GM23248 (cell line): Measurements from ENCODE around the gene ARID1B. TPM values are rescaled to one million over a fixed set of nuclear protein-coding genes. Genes with fewer than 3 reads are reported as not detected.

ENCODE experiments used
- DNase-seq: peaks from one replicate; pipeline ENCODE4 v3.0.0-alpha.2; 2015
- H2AFZ ChIP-seq: fragments of 200-600 bp; sonication (generic); 2 replicates; pipeline ENCODE4 v1.6.1; 2016; ENCODE audit warnings: antibody characterized with exemption
- H3F3A ChIP-seq: fragments of 200-600 bp; sonication (generic); 2 replicates; pipeline ENCODE4 v1.6.1; 2016; ENCODE audit warnings: mild to moderate bottlenecking, antibody characterized with exemption, mixed run types; ENCODE audit not compliant: insufficient read depth
- H3K27ac ChIP-seq: fragments of 200-600 bp; sonication (generic); 2 replicates; pipeline ENCODE4 v1.5.1; 2016; ENCODE audit warnings: mild to moderate bottlenecking
- H3K27me3 ChIP-seq: fragments of 200-600 bp; sonication (generic); replicated peaks from 2 replicates; pipeline ENCODE4 v1.6.1; 2016; ENCODE audit warnings: mild to moderate bottlenecking; ENCODE audit not compliant: insufficient read depth
- H3K36me3 ChIP-seq: fragments of 200-600 bp; sonication (generic); 2 replicates; pipeline ENCODE4 v1.6.1; 2016; ENCODE audit warnings: low read depth, mild to moderate bottlenecking
- H3K4me1 ChIP-seq: fragments of 200-600 bp; sonication (generic); 2 replicates; pipeline ENCODE4 v1.6.1; 2016; ENCODE audit warnings: mild to moderate bottlenecking; ENCODE audit not compliant: insufficient read depth
- H3K4me2 ChIP-seq: fragments of 200-600 bp; sonication (generic); one replicate; pipeline ENCODE4 v1.6.1; 2016; ENCODE audit warnings: mild to moderate bottlenecking; ENCODE audit not compliant: unreplicated experiment
- H3K4me3 ChIP-seq: fragments of 200-600 bp; sonication (generic); 2 replicates; pipeline ENCODE4 v1.5.1; 2016; ENCODE audit warnings: mild to moderate bottlenecking
- H3K79me2 ChIP-seq: fragments of 200-600 bp; sonication (generic); 2 replicates; pipeline ENCODE4 v1.6.1; 2016; ENCODE audit warnings: mild to moderate bottlenecking; ENCODE audit not compliant: insufficient read depth
- H3K9ac ChIP-seq: fragments of 200-600 bp; sonication (generic); 2 replicates; pipeline ENCODE4 v1.6.1; 2016; ENCODE audit warnings: mild to moderate bottlenecking
- H3K9me2 ChIP-seq: fragments of 200-600 bp; sonication (generic); 2 replicates; pipeline ENCODE4 v1.6.1; 2016; ENCODE audit warnings: mixed run types, mild to moderate bottlenecking, moderate library complexity; ENCODE audit not compliant: insufficient read depth
- H3K9me3 ChIP-seq: fragments of 200-600 bp; sonication (generic); one replicate; pipeline ENCODE4 v1.6.1; 2017; ENCODE audit warnings: low read depth
- H4K20me1 ChIP-seq: fragments of 200-600 bp; sonication (generic); 2 replicates; pipeline ENCODE4 v1.6.0; 2016; ENCODE audit not compliant: insufficient read depth
- EZH2 ChIP-seq: fragments of 200-600 bp; sonication (generic); IDR thresholded peaks from 2 replicates; pipeline ENCODE4 v1.6.1; 2018; ENCODE audit warnings: antibody characterized with exemption, mild to moderate bottlenecking; ENCODE audit not compliant: insufficient read depth, poor library complexity, severe bottlenecking
- EZH2phosphoT487 ChIP-seq: fragments of 200-600 bp; sonication (generic); IDR thresholded peaks from 2 replicates; pipeline ENCODE4 v1.6.1; 2018; ENCODE audit warnings: antibody characterized with exemption, moderate library complexity, mild to moderate bottlenecking, low read depth; ENCODE audit not compliant: insufficient read depth
- WGBS, 2 experiments: methylation state at CpG; one replicate each; pipeline ENCODE4 v1.1.6; 2015 to 2017; ENCODE audit warnings: low lambda C conversion rate in 2 of 2, low coverage in 1 of 2; ENCODE audit errors: missing lambda C conversion rate in 2 of 2; 5-methylcytosine and 5-hydroxymethylcytosine counted together
- in situ Hi-C: fragments of 300-500 bp; cut with MboI; formaldehyde crosslinking; loops from 2 replicates; pipeline ENCODE4 v1.15.0; 2020
- polyA plus RNA-seq: library from polyadenylated mRNA; unstranded; fragments of >200 nt; fragmentation: Nextera tagmentation; extraction: Ambion mirVana; gene quantifications from 2 replicates; pipeline ENCODE4 v1.2.1, GENCODE V29; 2016
- total RNA-seq: library from RNA; depleted of rRNA; stranded (reverse); fragments of >200 nt; shearing (Covaris generic); gene quantifications from 2 replicates; pipeline ENCODE4 v1.2.3, GENCODE V29; 2014

ARID1B gene
- total and polyA plus RNA-seq, 2 experiments from 2014 or later = 19.3 to 21.2 TPM

DNA sequence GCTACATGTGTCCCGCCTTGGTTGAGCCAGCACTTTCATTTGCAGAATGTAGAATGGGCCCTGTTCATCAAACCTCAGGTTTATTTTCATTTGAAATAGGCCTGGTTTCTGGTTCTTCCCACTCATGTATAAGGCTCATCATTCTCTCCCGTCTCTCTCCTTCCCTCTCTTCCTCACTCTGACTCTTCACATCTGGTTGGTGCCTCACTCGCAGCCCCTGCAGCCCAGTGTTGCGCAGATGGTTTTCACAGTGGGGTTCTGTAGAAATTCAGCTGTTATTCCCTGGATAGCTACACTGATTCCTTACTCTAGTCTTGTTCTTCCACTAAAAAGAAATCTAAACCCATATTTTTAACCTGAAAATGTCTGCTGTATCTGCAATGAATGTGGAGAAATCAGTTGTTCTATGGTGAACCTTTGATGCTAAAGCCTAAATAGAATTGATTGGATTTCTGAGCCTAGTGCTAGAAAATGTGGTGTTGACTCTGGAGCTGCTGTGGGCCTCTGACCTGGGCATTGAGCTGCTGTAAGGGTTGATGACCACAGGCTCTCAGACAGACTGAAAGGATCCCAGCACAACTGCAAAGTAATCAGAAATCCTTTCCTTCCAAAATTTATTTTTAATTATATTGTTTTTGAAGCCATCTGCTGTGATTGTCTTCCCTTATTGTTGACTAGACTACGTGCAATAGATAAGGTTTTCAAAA is 395.8 kb downstream of the ARID1B start:
- H3K27ac ChIP-seq = no peak overlapping the region
- DNase-seq = no peak
- TF ChIP-seq EZH2phosphoT487 = no peak
- TF ChIP-seq EZH2 = no peak

DNA sequence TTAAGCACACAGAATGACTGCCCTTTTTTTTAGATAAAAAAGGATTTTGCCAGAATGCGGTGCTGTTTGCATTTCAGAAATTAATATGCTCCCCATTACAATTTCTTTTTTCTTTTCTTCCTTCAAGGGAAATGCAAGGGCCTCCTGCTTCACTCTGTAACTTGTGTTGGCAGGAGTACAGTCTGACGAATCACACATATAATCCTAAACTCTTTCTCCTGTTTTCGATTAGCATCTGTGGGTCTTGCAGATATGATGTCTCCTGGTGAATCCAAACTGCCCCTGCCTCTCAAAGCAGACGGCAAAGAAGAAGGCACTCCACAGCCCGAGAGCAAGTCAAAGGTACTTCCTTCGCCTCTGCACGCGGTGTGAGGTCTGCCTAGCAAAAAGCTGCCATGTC is 396.6 kb downstream of the ARID1B start:
- no peak overlapping the region for H3K4me2 ChIP-seq
- peak; percentile 55 for DNase-seq

More for the DNA sequence above, 395.8 kb downstream of the ARID1B start:
- H4K20me1 ChIP-seq = no peaks in the 10 kb centered on the region
- H3K79me2 ChIP-seq = no peaks in the 10 kb centered on the region
- WGBS, 2 experiments = 94 to 96% methylated on average over 5 of the region's 5 CpGs
- no peaks in the 10 kb centered on the region for H3K9me3 ChIP-seq
- H3F3A ChIP-seq = no peaks in the 10 kb centered on the region
- H3K9me2 ChIP-seq = no peaks in the 10 kb centered on the region
- no peaks in the 10 kb centered on the region; the same call in 1 of the 2 replicates for H3K4me1 ChIP-seq
- no peak overlapping the region for H2AFZ ChIP-seq
- no peak overlapping the region for H3K4me2 ChIP-seq
- H3K36me3 ChIP-seq = 0 out of 2 replicates have a peak, but pooled peaks cover under 1% of the 10 kb centered on the region
- H3K9ac ChIP-seq = no peak overlapping the region
- in situ Hi-C loops = no loop called here
- H3K27me3 ChIP-seq = no peaks in the 10 kb centered on the region
- no peak overlapping the region for H3K4me3 ChIP-seq

DNA sequence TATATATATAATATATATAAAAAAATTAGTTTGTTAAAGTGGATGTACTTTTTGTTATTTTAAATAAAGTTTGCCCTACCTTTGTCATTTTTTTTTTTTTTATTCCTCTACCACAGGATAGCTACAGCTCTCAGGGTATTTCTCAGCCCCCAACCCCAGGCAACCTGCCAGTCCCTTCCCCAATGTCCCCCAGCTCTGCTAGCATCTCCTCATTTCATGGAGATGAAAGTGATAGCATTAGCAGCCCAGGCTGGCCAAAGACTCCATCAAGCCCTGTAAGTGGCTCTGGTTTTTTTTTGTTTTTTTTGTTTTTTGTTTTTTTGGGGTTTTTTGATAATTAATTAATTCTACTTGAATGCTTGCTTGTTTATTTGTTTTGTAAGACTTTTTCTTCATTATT is 397.6 kb downstream of the ARID1B start:
- Histone ChIP-seq H3K4me2 (no peak overlapping the region), H3F3A (no peaks in the 10 kb centered on the region), H3K27ac (no peak overlapping the region), H3K9me3 (no peaks in the 10 kb centered on the region), H3K36me3 (no peaks in the 10 kb centered on the region), H3K4me1 (no peaks in the 10 kb centered on the region; the same call in 1 of the 2 replicates), H3K9me2 (no peaks in the 10 kb centered on the region), H3K4me3 (no peak overlapping the region), H3K79me2 (no peaks in the 10 kb centered on the region), H4K20me1 (no peaks in the 10 kb centered on the region), H2AFZ (no peak overlapping the region), H3K27me3 (no peaks in the 10 kb centered on the region), H3K9ac (no peak overlapping the region)
- in situ Hi-C loops = loop anchor here (25.0 kb wide), 1 partner anchor 612 kb away; no protein-coding TSS in a partner anchor
- TF ChIP-seq EZH2 = no peak
- TF ChIP-seq EZH2phosphoT487 = no peak
- no peak for DNase-seq

More for the DNA sequence above, 396.6 kb downstream of the ARID1B start:
- H3K27ac ChIP-seq = no peak overlapping the region
- H3K4me3 ChIP-seq = no peak overlapping the region
- 81 to 82% methylated on average over 8 of the region's 8 CpGs for WGBS, 2 experiments
- H4K20me1 ChIP-seq = no peaks in the 10 kb centered on the region
- no peaks in the 10 kb centered on the region for H3K79me2 ChIP-seq
- in situ Hi-C loops = no loop called here
- H3F3A ChIP-seq = no peaks in the 10 kb centered on the region
- H2AFZ ChIP-seq = no peak overlapping the region
- no peak for TF ChIP-seq EZH2phosphoT487
- no peak for TF ChIP-seq EZH2
- no peaks in the 10 kb centered on the region for H3K36me3 ChIP-seq
- no peak overlapping the region for H3K9ac ChIP-seq
- H3K9me3 ChIP-seq = no peaks in the 10 kb centered on the region
- no peaks in the 10 kb centered on the region; the same call in 1 of the 2 replicates for H3K4me1 ChIP-seq
- no peaks in the 10 kb centered on the region for H3K9me2 ChIP-seq
- no peaks in the 10 kb centered on the region for H3K27me3 ChIP-seq

DNA sequence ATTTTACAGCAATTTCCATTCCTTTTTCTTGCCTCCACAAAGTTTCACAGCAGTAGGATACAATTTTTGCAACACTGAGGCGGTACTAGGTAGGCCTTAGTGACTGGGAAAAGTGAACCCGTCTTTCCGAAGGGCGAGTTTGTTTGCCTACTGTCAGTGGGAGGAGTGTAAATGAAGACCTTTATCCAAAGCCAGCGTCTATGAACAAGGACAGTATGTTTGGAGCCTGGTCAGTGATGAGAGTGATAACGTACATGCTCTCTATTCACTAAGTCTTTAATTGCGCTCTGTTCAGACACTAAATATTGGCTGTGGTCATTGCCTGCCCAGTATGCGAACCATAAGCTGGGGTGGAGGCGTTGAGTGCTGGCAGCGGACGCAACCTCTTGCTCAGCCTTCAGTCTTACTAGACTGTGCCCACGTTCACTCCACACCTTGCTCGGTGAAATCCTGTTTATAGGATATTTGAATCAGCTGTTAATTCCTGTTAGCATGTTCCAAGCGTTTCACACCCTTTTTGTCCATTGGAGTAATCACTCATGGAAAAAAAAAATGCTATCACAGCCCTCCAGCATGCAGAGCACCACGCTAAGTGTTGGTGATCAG is 400.7 kb downstream of the ARID1B start:
- H2AFZ ChIP-seq = no peak overlapping the region
- no peaks in the 10 kb centered on the region for H3K36me3 ChIP-seq
- TF ChIP-seq EZH2phosphoT487 = no peak
- no peak for TF ChIP-seq EZH2
- 95% methylated on average over 15 of the region's 15 CpGs for WGBS, 2 experiments
- no peak overlapping the region for H3K4me3 ChIP-seq
- no peak overlapping the region for H3K9ac ChIP-seq
- H3K9me3 ChIP-seq = no peaks in the 10 kb centered on the region
- H3K4me1 ChIP-seq = no peaks in the 10 kb centered on the region; the same call in 1 of the 2 replicates
- DNase-seq = no peak
- H3K27ac ChIP-seq = no peak overlapping the region
- no peak overlapping the region for H3K4me2 ChIP-seq
- no peaks in the 10 kb centered on the region for H3K27me3 ChIP-seq
- H3K9me2 ChIP-seq = no peaks in the 10 kb centered on the region
- H3K79me2 ChIP-seq = no peaks in the 10 kb centered on the region
- H4K20me1 ChIP-seq = no peaks in the 10 kb centered on the region
- no peaks in the 10 kb centered on the region for H3F3A ChIP-seq
- in situ Hi-C loops = loop anchor here (25.0 kb wide), 1 partner anchor 616 kb away; no protein-coding TSS in a partner anchor
